ENCODE measurements around the gene ASTL.

The ASTL gene

GRCh38 chr2:96139181-96139758 lies 968 bp upstream of the ASTL start:
- DNase-seq (ENCODE audit: low read depth in 1 of 2, low spot score in 1 of 2): no peak
- TF ChIP-seq JUND (IDR thresholded peaks at IDR 0.05; ENCODE audit: low read depth): no peak
- in situ Hi-C loops (cut with HindIII; ENCODE audit: low pct_unique_long_range_greater_than_20kb, low sequenced_read_pairs): no loop called here

- TF ChIP-seq JUND (IDR thresholded peaks at IDR 0.05; ENCODE audit: low read depth): no peak
- in situ Hi-C loops (cut with HindIII; ENCODE audit: low pct_unique_long_range_greater_than_20kb, low sequenced_read_pairs): no loop called here
- DNase-seq (ENCODE audit: low read depth in 1 of 2, low spot score in 1 of 2): no peak
These were observed 752 bp downstream of the ASTL start for GRCh38 chr2:96137321-96138178.

GRCh38 chr2:96136129-96136720 lies 2.1 kb downstream of the ASTL start:
- no peak for DNase-seq (ENCODE audit: low read depth in 1 of 2, low spot score in 1 of 2)
- in situ Hi-C loops (cut with HindIII; ENCODE audit: low pct_unique_long_range_greater_than_20kb, low sequenced_read_pairs): no loop called here
- no peak for TF ChIP-seq JUND (IDR thresholded peaks at IDR 0.05; ENCODE audit: low read depth)

DNA sequence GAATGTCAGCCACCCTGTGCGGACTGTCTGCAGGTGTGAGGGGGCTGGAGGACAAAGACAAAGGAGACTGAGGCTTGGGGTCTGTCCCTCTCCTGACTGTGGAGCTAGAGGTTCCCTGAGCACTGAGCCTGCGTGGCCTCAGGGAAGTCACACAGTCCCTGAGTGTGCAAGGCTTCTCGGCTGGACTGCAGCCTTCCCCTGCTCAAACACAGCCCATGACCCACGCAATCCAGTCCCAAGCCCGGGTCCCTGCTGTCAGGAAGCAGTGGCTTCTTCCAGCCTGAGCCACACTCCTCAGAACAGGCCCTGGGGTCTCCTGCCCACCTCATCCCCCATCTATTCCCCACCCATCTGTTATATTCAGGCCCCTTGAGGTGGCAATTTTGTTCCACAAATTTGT lies 2.7 kb downstream of the ASTL start:
- DNase-seq (ENCODE audit: low read depth in 1 of 2, low spot score in 1 of 2): no peak
- in situ Hi-C loops (cut with HindIII; ENCODE audit: low pct_unique_long_range_greater_than_20kb, low sequenced_read_pairs): no loop called here
- TF ChIP-seq JUND (IDR thresholded peaks at IDR 0.05; ENCODE audit: low read depth): no peak

DNA sequence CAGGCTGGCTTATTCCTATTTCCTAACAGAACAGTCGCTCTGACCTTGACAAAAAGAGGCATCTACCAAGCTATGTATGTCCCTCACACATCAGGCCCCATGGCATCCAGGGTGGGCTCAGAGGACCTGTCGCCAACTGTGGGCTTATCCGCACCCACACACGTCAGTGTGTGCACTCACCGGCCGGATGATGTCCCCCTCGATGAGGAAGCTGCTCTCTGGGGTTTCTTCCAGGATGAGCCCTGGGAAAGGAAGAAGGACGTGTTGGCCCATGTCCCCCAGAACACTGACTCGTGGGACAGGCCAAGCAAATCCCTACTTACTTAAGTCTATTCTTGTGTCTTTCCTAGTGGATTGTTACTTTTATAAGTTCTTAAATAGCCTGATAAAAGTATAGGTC lies 3.1 kb downstream of the ASTL start:
- no peak for TF ChIP-seq JUND (IDR thresholded peaks at IDR 0.05; ENCODE audit: low read depth)
- no peak for DNase-seq (ENCODE audit: low read depth in 1 of 2, low spot score in 1 of 2)
- in situ Hi-C loops (cut with HindIII; ENCODE audit: low pct_unique_long_range_greater_than_20kb, low sequenced_read_pairs): no loop called here

GRCh38 chr2:96134421-96134820 lies 3.9 kb downstream of the ASTL start:
- in situ Hi-C loops (cut with HindIII; ENCODE audit: low pct_unique_long_range_greater_than_20kb, low sequenced_read_pairs): no loop called here
- DNase-seq (ENCODE audit: low read depth in 1 of 2, low spot score in 1 of 2): no peak
- TF ChIP-seq JUND (IDR thresholded peaks at IDR 0.05; ENCODE audit: low read depth): no peak

- DNase-seq (ENCODE audit: low read depth in 1 of 2, low spot score in 1 of 2): no peak
- TF ChIP-seq JUND (IDR thresholded peaks at IDR 0.05; ENCODE audit: low read depth): no peak
- in situ Hi-C loops (cut with HindIII; ENCODE audit: low pct_unique_long_range_greater_than_20kb, low sequenced_read_pairs): no loop called here
These were observed 6.2 kb downstream of the ASTL start for GRCh38 chr2:96131813-96132745.

DNA sequence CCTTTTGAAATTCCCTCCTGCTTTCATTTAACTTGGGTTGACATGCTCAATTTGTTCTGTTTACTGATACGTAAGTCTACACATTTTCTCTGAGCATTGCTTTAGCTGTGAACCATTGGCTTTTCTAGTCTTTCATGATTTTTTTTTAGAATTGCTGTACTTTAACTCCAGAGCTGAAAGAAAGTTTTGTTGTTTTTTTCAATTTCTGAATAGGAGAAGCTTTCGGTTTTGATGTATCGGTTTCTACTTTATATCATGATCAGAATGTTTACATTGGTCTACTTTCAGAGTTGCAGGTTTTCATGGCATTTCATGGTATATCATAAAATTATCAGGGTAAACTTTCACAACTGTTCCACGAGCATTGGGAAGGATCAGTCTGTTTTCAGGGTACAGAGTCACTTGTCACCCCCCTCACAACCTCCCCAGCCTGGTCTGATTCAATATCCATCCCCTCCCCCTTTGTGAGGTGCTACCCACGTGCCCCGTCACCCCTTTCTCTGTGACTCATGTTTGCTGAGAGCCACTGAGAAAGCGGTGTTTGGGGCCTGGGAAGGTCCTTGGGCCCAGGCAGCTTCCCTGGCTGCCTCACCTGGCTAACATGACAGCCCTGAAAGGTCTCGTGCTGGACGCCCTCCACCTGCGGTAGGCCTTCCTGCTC lies 7.0 kb downstream of the ASTL start:
- DNase-seq (ENCODE audit: low read depth in 1 of 2, low spot score in 1 of 2): no peak
- no peak for TF ChIP-seq JUND (IDR thresholded peaks at IDR 0.05; ENCODE audit: low read depth)
- in situ Hi-C loops (cut with HindIII; ENCODE audit: low pct_unique_long_range_greater_than_20kb, low sequenced_read_pairs): no loop called here

- in situ Hi-C loops (cut with HindIII; ENCODE audit: low pct_unique_long_range_greater_than_20kb, low sequenced_read_pairs): no loop called here
- no peak for DNase-seq (ENCODE audit: low read depth in 1 of 2, low spot score in 1 of 2)
- TF ChIP-seq JUND (IDR thresholded peaks at IDR 0.05; ENCODE audit: low read depth): no peak
These were observed 7.8 kb downstream of the ASTL start for GRCh38 chr2:96130483-96130882.

DNA sequence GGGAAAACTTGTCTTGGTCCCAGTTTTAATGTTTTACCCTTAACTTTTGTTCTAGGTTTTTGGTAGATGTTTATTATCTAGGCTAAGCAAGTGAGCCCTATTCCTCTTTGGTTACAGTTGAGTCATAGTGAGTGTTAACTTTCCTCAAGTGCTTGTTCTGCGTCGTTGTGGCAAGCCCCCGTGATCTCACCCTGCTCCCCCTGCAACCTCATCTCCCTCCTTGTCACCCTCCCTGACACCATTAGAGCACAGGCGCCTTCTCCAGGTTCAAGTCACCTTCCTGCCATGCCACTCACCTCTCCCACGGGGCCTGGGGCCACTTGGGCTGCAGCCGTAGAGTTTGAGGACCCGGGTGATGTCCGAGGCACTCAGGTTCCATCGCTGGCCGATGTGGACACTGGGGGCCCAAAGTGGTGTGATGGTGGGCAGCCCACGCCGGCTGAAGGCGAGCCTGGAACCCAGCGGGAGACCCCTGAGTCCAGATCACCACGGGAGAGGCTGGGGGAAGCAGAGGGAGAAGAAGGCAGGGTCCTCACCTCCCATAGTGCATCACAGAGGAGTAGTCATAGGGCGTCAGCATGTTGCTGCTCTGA lies 8.7 kb downstream of the ASTL start:
- in situ Hi-C loops (cut with HindIII; ENCODE audit: low pct_unique_long_range_greater_than_20kb, low sequenced_read_pairs): no loop called here
- TF ChIP-seq JUND (IDR thresholded peaks at IDR 0.05; ENCODE audit: low read depth): no peak
- DNase-seq (ENCODE audit: low read depth in 1 of 2, low spot score in 1 of 2): no peak

GRCh38 chr2:96128456-96128855 lies 9.8 kb downstream of the ASTL start:
- no peak for DNase-seq (ENCODE audit: low read depth in 1 of 2, low spot score in 1 of 2)
- in situ Hi-C loops (cut with HindIII; ENCODE audit: low pct_unique_long_range_greater_than_20kb, low sequenced_read_pairs): no loop called here
- no peak for TF ChIP-seq JUND (IDR thresholded peaks at IDR 0.05; ENCODE audit: low read depth)

Measured in T47D (cell line).